ENCODE results near the gene SFTA2. TPM values are rescaled to one million over a fixed set of nuclear protein-coding genes. Genes with fewer than 3 reads are reported as not detected.

SFTA2 gene
- total RNA-seq, 4 donors from 2014 or later, result 2.0 to 31.7 (median 6.4) TPM

DNA sequence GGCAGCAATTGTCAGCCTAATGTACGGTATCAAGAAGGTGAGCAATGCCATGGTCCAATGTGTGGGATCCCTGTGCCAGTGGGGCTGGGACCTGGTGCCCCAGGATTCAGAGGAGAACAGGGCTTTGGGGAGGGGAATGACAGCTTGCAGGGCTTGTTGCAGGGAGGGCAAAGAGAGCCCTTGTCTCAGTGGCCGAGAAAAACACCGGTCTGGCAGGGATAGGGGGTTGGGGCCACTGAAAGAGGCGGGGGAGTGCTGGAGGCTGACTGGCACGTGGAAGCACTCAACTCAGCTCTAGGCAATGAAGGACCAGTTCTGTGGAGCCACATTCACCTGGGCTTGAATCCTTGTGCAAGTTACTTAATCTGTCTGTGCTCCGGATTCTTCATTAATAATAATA is 5.3 kb upstream of the SFTA2 start:
- peaks cover 23 to 86% (median 27%) of the 10 kb centered on the region in 3 donors for H3K4me1 ChIP-seq
- H3K4me3 ChIP-seq, result no peak overlapping the region
- intact Hi-C loops (cut with DNase I), result no loop called here
- peak overlapping the region in 2 of 4 donors; percentile 87 to 88 for H3K27ac ChIP-seq
- no peaks in the 10 kb centered on the region for H3K36me3 ChIP-seq
- H3K27me3 ChIP-seq, result peaks cover 0 to 21% (median 0%) of the 10 kb centered on the region in 4 donors
- TF ChIP-seq, protein P1, sequence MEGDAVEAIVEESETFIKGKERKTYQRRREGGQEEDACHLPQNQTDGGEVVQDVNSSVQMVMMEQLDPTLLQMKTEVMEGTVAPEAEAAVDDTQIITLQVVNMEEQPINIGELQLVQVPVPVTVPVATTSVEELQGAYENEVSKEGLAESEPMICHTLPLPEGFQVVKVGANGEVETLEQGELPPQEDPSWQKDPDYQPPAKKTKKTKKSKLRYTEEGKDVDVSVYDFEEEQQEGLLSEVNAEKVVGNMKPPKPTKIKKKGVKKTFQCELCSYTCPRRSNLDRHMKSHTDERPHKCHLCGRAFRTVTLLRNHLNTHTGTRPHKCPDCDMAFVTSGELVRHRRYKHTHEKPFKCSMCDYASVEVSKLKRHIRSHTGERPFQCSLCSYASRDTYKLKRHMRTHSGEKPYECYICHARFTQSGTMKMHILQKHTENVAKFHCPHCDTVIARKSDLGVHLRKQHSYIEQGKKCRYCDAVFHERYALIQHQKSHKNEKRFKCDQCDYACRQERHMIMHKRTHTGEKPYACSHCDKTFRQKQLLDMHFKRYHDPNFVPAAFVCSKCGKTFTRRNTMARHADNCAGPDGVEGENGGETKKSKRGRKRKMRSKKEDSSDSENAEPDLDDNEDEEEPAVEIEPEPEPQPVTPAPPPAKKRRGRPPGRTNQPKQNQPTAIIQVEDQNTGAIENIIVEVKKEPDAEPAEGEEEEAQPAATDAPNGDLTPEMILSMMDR (IDR thresholded peaks at IDR 0.05), result no peak
- TF ChIP-seq POLR2A (IDR thresholded peaks at IDR 0.05), result no peak
- H3K9me3 ChIP-seq, result no peaks in the 10 kb centered on the region
- 75 to 78% methylated on average over 5 to 6 of the region's 6 CpGs for WGBS, 2 donors
- no peak for DNase-seq

DNA sequence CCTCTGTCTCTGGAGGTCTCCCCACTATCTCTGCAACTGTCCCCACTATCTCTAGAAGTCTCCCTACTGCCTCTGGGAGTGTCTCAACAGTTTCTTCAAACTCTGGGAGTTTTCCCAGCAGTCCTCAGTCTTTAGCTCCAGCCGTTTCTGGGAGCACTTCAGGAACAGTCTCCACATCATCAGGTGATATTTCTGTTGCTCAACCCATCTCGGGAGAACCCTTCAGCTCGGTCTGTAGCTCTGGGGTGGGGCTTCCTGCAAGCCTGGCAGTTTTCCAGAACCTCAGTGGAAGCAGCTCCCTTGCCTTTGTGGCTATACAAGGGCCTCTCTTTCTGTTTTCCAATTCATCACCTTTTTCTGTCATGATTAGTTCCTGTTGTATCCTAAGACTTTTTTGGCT is 3.0 kb upstream of the SFTA2 start:
- H3K27me3 ChIP-seq, result peaks cover 0 to 6% (median 0%) of the 10 kb centered on the region in 4 donors
- WGBS, 2 donors, result 20 to 24% methylated on average over 3 of the region's 3 CpGs
- peak overlapping the region in 1 of 4 donors; percentile 39 for H3K27ac ChIP-seq

GRCh38 chr6:30932665-30933365 is 845 bp upstream of the SFTA2 start:
- intact Hi-C loops (cut with DNase I), result no loop called here
- Histone ChIP-seq H3K4me3 (no peak overlapping the region), H3K27me3 (peaks cover 0 to 1% (median 0%) of the 10 kb centered on the region in 4 donors), H3K36me3 (no peaks in the 10 kb centered on the region), H3K27ac (peak overlapping the region in 2 of 4 donors; percentile 56 to 66), H3K4me1 (peaks cover 0 to 50% (median 6%) of the 10 kb centered on the region in 3 donors), H3K9me3 (peaks cover 0 to 6% (median 0%) of the 10 kb centered on the region in 3 donors)
- no peak for DNase-seq
- TF ChIP-seq, protein P1 (IDR thresholded peaks at IDR 0.05), result no peak
- no peak for TF ChIP-seq POLR2A (IDR thresholded peaks at IDR 0.05)
- WGBS, 2 donors, result 64 to 74% methylated on average over 3 to 6 of the region's 6 CpGs

More for the DNA sequence above, 3.0 kb upstream of the SFTA2 start:
- no peaks in the 10 kb centered on the region for H3K9me3 ChIP-seq
- no peaks in the 10 kb centered on the region for H3K36me3 ChIP-seq
- TF ChIP-seq POLR2A (IDR thresholded peaks at IDR 0.05), result no peak
- TF ChIP-seq, protein P1 (IDR thresholded peaks at IDR 0.05), result no peak
- no peak overlapping the region for H3K4me3 ChIP-seq
- intact Hi-C loops (cut with DNase I), result no loop called here
- no peak for DNase-seq
- H3K4me1 ChIP-seq, result peaks cover 17 to 72% (median 26%) of the 10 kb centered on the region in 3 donors

GRCh38 chr6:30931272-30931671 is 698 bp downstream of the SFTA2 start:
- 20 to 34% methylated on average over 1 to 5 of the region's 8 CpGs for WGBS, 2 donors
- H3K27ac ChIP-seq, result peak overlapping the region in 3 of 4 donors; percentile 56 to 67 (median 66)
- intact Hi-C loops (cut with DNase I), result no loop called here
- DNase-seq, result no peak
- peaks cover 2 to 7% (median 3%) of the 10 kb centered on the region in 3 donors for H3K36me3 ChIP-seq
- TF ChIP-seq, protein P1 (IDR thresholded peaks at IDR 0.05), result no peak
- no peak for TF ChIP-seq POLR2A (IDR thresholded peaks at IDR 0.05)
- H3K27me3 ChIP-seq, result no peaks in the 10 kb centered on the region
- H3K4me1 ChIP-seq, result peaks cover 0 to 44% (median 4%) of the 10 kb centered on the region in 3 donors
- H3K4me3 ChIP-seq, result peak overlapping the region in 1 of 4 donors; percentile 18
- H3K9me3 ChIP-seq, result peaks cover 0 to 6% (median 0%) of the 10 kb centered on the region in 3 donors

GRCh38 chr6:30930506-30930905 is 1.5 kb downstream of the SFTA2 start:
- WGBS, 2 donors, result 76 to 97% methylated on average over 4 of the region's 4 CpGs

More at GRCh38 chr6:30930506-30930905, 1.5 kb downstream of the SFTA2 start:
- H3K4me3 ChIP-seq, result peak overlapping the region in 1 of 4 donors; percentile 18
- peaks cover 0 to 42% (median 4%) of the 10 kb centered on the region in 3 donors for H3K4me1 ChIP-seq
- peak overlapping the region in 3 of 4 donors; percentile 4 to 66 (median 25) for H3K27ac ChIP-seq
- H3K9me3 ChIP-seq, result peaks cover 0 to 6% (median 0%) of the 10 kb centered on the region in 3 donors
- no peaks in the 10 kb centered on the region for H3K27me3 ChIP-seq
- intact Hi-C loops (cut with DNase I), result no loop called here
- DNase-seq, result no peak
- peaks cover 8 to 15% (median 9%) of the 10 kb centered on the region in 3 donors for H3K36me3 ChIP-seq
- TF ChIP-seq, protein P1 (IDR thresholded peaks at IDR 0.05), result no peak
- TF ChIP-seq POLR2A (IDR thresholded peaks at IDR 0.05), result no peak

All from esophagus squamous epithelium (tissue), 5 donors.